ENCODE data around the gene MTFR2.

- TF ChIP-seq GATA2 (IDR thresholded peaks at IDR 0.05; ENCODE audit: low read depth, low read length) (no peak), GATA3 (IDR thresholded peaks at IDR 0.05; ENCODE audit: low read depth, low read length) (no peak)
Measured at GRCh38 chr6:136265101-136265500, 15.0 kb upstream of the MTFR2 start.
